ENCODE data around the gene METTL25.

METTL25 gene

GRCh38 chr12:82468563-82468962 is 110.2 kb downstream of the METTL25 start:
- DNase-seq (ENCODE audit: low read depth in 1 of 2, low spot score in 1 of 2), result no peak

GRCh38 chr12:82470906-82471512 is 112.7 kb downstream of the METTL25 start:
- DNase-seq (ENCODE audit: low read depth in 1 of 2, low spot score in 1 of 2), result no peak

- no peak for DNase-seq (ENCODE audit: low read depth in 1 of 2, low spot score in 1 of 2)
These were observed 114.9 kb downstream of the METTL25 start for GRCh38 chr12:82473111-82473754.

DNA sequence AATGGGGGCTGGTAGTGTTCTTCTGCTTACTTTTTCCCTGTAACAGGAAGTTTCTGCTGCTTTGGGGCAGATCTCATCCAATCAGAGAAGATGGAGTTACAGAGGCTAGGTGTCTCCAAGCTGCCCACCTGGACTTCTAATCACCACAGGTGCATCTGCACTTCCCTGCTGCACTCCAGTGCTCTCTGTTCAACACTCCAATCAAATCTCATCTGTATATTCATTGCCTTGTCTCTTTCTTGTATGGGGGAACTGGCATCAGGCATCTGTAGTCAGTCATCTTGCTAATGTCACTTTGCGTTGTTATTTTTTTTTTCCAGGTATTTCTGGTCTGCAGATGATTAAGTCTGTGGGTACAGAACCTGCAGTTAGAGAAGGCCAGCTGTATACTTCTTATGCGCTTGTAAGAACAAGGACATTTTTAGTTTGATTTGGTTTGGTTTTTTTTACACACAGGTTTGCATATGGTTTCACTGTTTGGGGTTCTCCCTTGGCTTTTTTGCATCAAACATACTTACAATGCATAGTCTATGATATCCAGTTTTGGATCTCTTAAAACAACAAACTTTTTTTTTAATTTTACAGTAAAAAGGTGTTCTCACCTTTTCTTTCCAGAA is 116.0 kb downstream of the METTL25 start:
- DNase-seq (ENCODE audit: low read depth in 1 of 2, low spot score in 1 of 2), result no peak

GRCh38 chr12:82474798-82475184 is 116.5 kb downstream of the METTL25 start:
- no peak for DNase-seq (ENCODE audit: low read depth in 1 of 2, low spot score in 1 of 2)

GRCh38 chr12:82475211-82475610 is 116.9 kb downstream of the METTL25 start:
- no peak for DNase-seq (ENCODE audit: low read depth in 1 of 2, low spot score in 1 of 2)

GRCh38 chr12:82476511-82476910 is 118.2 kb downstream of the METTL25 start:
- no peak for DNase-seq (ENCODE audit: low read depth in 1 of 2, low spot score in 1 of 2)

DNA sequence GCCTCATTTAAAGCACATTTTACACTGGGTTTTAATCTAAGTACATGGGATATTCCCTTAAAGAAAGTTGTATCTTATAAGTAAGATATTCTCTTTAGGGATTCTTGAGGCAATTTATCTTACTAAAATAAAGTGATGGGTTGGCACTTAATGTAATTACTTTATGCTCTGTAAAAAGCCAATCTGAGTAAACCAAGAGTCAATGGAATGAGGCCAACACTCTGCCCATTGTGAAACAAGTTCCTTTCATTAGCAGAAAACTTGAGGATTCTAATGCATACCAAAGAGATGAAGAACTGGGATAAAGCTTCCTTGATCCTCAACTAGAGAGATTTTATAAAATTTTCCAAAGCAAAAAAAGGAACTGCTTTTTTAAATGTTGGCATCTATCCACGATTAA is 121.2 kb downstream of the METTL25 start:
- no peak for DNase-seq (ENCODE audit: low read depth in 1 of 2, low spot score in 1 of 2)

- DNase-seq (ENCODE audit: low read depth in 1 of 2, low spot score in 1 of 2), result no peak
These were observed 122.3 kb downstream of the METTL25 start for GRCh38 chr12:82480606-82481005.

- no peak for DNase-seq (ENCODE audit: low read depth in 1 of 2, low spot score in 1 of 2)
These were observed 123.6 kb downstream of the METTL25 start for GRCh38 chr12:82481954-82482353.

- DNase-seq (ENCODE audit: low read depth in 1 of 2, low spot score in 1 of 2), result no peak
These were observed 128.4 kb downstream of the METTL25 start for GRCh38 chr12:82486524-82487235.

DNA sequence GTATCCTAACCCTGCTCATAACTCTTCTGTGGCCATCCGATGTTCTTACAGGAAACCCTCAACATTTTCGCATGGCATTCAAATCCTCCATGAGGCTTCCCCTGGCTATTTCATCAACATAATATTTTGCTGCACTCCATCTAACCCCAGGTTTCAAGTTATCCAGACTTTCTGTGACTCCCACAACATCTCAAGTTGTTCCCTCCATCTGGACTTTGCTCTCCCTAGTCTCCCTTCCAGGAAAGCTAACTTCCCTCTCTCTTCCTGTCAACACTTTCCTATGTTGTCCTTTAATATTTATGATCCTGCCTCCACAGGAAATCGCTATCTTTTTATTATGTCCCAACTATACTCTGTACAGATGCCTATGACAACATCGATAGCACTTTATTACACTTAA is 146.1 kb downstream of the METTL25 start:
- no peak for DNase-seq (ENCODE audit: low read depth in 1 of 2, low spot score in 1 of 2)

DNA sequence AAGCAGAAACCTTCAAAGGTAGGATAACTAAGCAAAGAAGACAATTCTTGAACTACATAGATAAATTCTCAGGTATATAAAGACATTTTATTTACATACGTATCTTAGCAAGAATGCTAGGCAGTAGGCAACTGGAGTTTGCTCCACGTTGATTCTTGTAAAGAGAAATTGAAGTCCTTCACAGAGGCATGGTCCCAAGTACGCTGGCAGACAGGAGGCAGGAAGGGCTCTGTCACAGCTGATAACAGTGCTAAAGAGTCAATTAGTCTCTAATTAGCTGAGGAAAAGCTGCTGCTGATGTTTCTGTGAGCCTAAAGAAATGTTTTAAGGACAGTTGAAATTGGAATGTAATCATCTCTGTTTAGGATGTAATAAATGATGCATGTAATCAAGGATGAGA is 146.8 kb downstream of the METTL25 start:
- DNase-seq (ENCODE audit: low read depth in 1 of 2, low spot score in 1 of 2), result no peak

DNA sequence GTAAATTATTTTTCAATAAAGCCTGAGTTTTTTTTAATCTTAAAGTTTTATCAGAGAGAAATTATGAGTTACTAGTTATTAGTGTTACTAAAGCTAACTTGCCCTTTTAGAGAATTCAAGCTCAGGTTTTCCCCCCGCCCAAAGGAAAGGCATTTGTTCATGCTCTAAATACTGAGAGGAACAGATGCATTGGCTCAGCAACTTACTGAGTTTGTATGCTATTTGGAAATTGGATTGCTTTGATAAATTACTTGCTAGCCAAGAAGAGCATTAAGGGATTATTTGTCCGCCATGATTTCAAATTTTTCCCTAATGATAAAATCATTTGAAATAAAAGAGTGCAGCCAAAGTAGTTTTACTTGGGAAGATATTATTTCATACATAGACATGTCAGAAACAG is 149.4 kb downstream of the METTL25 start:
- DNase-seq (ENCODE audit: low read depth in 1 of 2, low spot score in 1 of 2), result no peak

DNA sequence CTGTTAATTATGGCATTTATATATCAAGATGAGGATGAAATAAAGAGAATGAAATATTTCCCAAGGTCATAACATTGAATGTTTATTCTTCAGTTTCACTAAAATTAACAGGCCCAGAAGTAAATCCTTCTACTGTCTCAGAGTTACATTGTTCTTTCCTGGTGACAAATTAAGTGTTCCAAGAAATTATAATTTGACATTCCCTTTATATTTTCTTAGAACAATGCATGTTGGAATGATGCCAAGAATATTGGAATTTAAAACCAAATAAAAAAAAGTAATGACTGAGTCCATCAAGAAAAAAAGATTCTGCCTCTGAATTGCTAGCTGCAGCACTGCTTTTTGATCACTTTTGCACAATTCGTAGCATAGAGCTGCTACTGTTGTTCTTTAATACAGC is 152.1 kb downstream of the METTL25 start:
- no peak for DNase-seq (ENCODE audit: low read depth in 1 of 2, low spot score in 1 of 2)

- no peak for DNase-seq (ENCODE audit: low read depth in 1 of 2, low spot score in 1 of 2)
These were observed 156.6 kb downstream of the METTL25 start for GRCh38 chr12:82514880-82515279.

- no peak for DNase-seq (ENCODE audit: low read depth in 1 of 2, low spot score in 1 of 2)
These were observed 157.3 kb downstream of the METTL25 start for GRCh38 chr12:82515652-82516051.

GRCh38 chr12:82517027-82517426 is 158.7 kb downstream of the METTL25 start:
- DNase-seq (ENCODE audit: low read depth in 1 of 2, low spot score in 1 of 2), result no peak

DNA sequence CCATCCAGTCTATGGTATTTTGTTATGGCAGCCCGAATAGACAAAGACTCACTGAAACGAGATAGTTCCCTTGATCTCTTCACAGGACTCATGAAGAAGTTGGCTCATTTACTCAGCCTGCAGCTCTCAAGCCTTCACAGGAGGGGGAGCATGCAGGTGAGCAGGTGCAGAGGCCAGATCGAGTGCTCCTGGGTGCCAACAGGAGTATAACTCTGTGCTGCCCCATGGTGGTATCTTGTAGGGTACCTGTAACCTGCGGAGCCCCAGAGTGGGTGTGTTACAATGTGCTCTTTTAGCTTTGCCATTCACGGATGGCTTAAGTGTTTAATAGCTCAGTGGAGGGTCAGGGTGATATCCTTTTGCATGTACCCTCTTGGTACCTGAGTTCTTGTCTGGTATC is 159.5 kb downstream of the METTL25 start:
- DNase-seq (ENCODE audit: low read depth in 1 of 2, low spot score in 1 of 2), result no peak

- no peak for DNase-seq (ENCODE audit: low read depth in 1 of 2, low spot score in 1 of 2)
These were observed 161.2 kb downstream of the METTL25 start for GRCh38 chr12:82519510-82519909.

DNA sequence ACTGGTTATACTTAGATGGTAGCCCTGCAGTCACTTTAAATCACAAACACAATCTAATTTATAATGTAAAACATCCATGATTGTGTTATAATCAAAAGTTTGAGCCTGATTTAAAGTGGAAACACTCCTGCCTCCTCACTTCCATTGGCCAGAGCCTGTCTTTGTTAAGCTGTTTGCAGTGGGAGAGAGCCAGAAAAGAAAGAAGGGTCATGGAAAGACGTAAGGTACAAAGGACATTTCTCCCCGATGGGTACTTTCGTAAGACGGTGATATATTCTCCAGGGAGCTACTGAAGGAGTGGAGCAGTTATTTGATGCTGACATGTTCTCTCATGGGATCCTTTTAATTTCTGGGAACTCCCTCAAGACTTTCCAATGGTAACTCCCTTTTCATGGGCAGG is 164.0 kb downstream of the METTL25 start:
- DNase-seq (ENCODE audit: low read depth in 1 of 2, low spot score in 1 of 2), result no peak

DNA sequence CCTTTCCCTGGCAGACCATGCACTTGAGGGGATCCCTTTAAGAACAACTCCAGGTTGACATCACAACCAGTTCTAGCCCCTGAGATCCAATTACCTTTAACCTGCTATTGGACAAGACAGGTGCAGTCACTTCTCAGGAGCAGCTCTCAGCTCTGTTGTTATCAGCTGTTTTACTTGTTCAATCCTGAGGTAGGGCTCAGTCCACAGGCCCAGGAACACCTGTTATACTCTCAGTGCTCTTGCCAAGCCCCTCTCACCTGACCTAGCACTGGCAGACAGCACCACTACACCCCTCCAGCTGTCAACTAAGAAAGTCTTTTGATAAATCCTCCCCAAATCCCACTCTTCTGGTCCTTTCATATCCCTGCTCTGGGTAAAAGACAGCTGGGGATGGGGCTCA is 164.4 kb downstream of the METTL25 start:
- DNase-seq (ENCODE audit: low read depth in 1 of 2, low spot score in 1 of 2), result no peak

Data from stimulated activated CD4-positive, alpha-beta T cell treated with anti-CD3 and anti-CD28 coated beads, Interleukin-15, amount 100 ng/mL, for 1 hour (primary cell).